T-helper 17 cell (primary cell): ENCODE results near the gene OR11A1. TPM values are rescaled to one million over a fixed set of nuclear protein-coding genes. Genes with fewer than 3 reads are reported as not detected.

ENCODE experiments used
- ATAC-seq: fragments of 150-1000 bp; cut with Tn5 transposase; 2 replicates; pipeline ENCODE4 v1.10.0; 2021; ENCODE audit warnings: mild to moderate bottlenecking, moderate library complexity
- DNase-seq, 3 donors: peaks; one replicate each; pipeline versions ENCODE4 v3.0.0 to v3.0.0-alpha.2; 2020 to 2021
- H3K9me3 ChIP-seq: one replicate; pipeline ENCODE4 v1.7.0; 2013; ENCODE audit warnings: low read length, mild to moderate bottlenecking; ENCODE audit not compliant: control insufficient read depth, poor library complexity, severe bottlenecking
- H3K27ac Mint-ChIP-seq: one replicate; pipeline ENCODE4 v1.8.0; 2022; ENCODE audit warnings: mild to moderate bottlenecking, moderate library complexity, mixed read lengths
- H3K27me3 Mint-ChIP-seq: one replicate; pipeline ENCODE4 v1.8.0; 2022; ENCODE audit warnings: mixed read lengths
- H3K36me3 Mint-ChIP-seq: one replicate; pipeline ENCODE4 v1.8.0; 2022; ENCODE audit warnings: low read depth, mixed read lengths
- H3K4me1 Mint-ChIP-seq: one replicate; pipeline ENCODE4 v1.8.0; 2022; ENCODE audit warnings: mild to moderate bottlenecking, mixed read lengths
- H3K4me3 Mint-ChIP-seq: one replicate; pipeline ENCODE4 v1.8.0; 2022; ENCODE audit warnings: mild to moderate bottlenecking, moderate library complexity, mixed read lengths
- total RNA-seq, 4 donors: library from RNA in 2 of 4; stranded (reverse) in 2 of 4; gene quantifications; one replicate each; pipeline ENCODE4 v1.2.3 and lab custom pipeline; 2022 to 2026

The OR11A1 gene
- total RNA-seq (not detected), total RNA-seq (lab: John Stamatoyannopoulos, UW) (0 reads per million in 2 donors)

DNA sequence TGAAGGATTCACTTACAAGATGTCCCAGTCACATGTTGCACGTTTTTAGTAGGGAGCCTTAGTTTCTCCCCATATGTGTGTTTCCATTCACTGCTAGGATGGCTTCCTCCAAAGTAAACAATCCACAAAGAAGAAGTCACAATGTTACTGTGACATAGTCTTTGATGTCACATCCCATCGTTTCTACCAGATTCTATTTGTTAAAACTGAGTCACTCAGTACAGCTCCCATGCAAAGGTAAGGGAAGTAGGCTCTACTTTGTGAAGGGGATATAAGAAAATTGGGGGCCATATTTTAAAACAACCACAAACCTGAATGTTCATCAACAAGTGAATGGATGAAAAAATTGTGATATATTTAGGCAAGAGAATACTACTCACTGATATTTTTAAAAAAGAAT lies at the start of gene OR11A1, which contains the start of gene OR2H1:
OR11A1 (minus strand) TSS at position 101 of the 400 bp plus-strand sequence. CDS start 29,430 bp downstream, outside the sequence.
OR2H1 (plus strand) TSS at position 185 of the 400 bp plus-strand sequence. CDS start 4,615 bp downstream, outside the sequence.
- no peaks in the 10 kb centered on the region for H3K4me1 Mint-ChIP-seq
- ATAC-seq = no peak

GRCh38 chr6:29506446-29507067 lies 49.7 kb upstream of the OR11A1 start:
- peaks cover 3% of the 10 kb centered on the region for H3K36me3 Mint-ChIP-seq
- H3K4me1 Mint-ChIP-seq = no peaks in the 10 kb centered on the region
- H3K27ac Mint-ChIP-seq = no peak overlapping the region
- H3K4me3 Mint-ChIP-seq = no peak overlapping the region
- peaks cover 46% of the 10 kb centered on the region for H3K27me3 Mint-ChIP-seq
- no peaks in the 10 kb centered on the region for H3K9me3 ChIP-seq
- DNase-seq = no peak
- ATAC-seq = no peak

More for the DNA sequence above, at the start of gene OR11A1, which contains the start of gene OR2H1:
- H3K27ac Mint-ChIP-seq = no peak within 1 kb of the TSS
- no peak within 1 kb of the TSS for H3K4me3 Mint-ChIP-seq
- no peaks in the 10 kb centered on the region for H3K36me3 Mint-ChIP-seq
- DNase-seq = no peak
- peaks cover 32% of the 10 kb centered on the region for H3K27me3 Mint-ChIP-seq
- no peaks in the 10 kb centered on the region for H3K9me3 ChIP-seq

GRCh38 chr6:29505808-29506207 lies 48.9 kb upstream of the OR11A1 start:
- H3K4me1 Mint-ChIP-seq = no peaks in the 10 kb centered on the region
- peaks cover 2% of the 10 kb centered on the region for H3K36me3 Mint-ChIP-seq
- H3K27ac Mint-ChIP-seq = no peak overlapping the region
- no peaks in the 10 kb centered on the region for H3K9me3 ChIP-seq
- ATAC-seq (no peak), DNase-seq (no peak)
- H3K4me3 Mint-ChIP-seq = no peak overlapping the region
- H3K27me3 Mint-ChIP-seq = peaks cover 41% of the 10 kb centered on the region

GRCh38 chr6:29504961-29505360 lies 48.1 kb upstream of the OR11A1 start:
- ATAC-seq (no peak), DNase-seq (no peak)
- Mint-ChIP-seq H3K27ac (no peak overlapping the region), H3K36me3 (no peaks in the 10 kb centered on the region), H3K4me3 (no peak overlapping the region), H3K4me1 (no peaks in the 10 kb centered on the region), H3K27me3 (peaks cover 39% of the 10 kb centered on the region)
- no peaks in the 10 kb centered on the region for H3K9me3 ChIP-seq

GRCh38 chr6:29502597-29502996 lies 45.7 kb upstream of the OR11A1 start:
- Mint-ChIP-seq H3K4me1 (no peaks in the 10 kb centered on the region), H3K27me3 (peaks cover 45% of the 10 kb centered on the region), H3K4me3 (no peak overlapping the region), H3K27ac (no peak overlapping the region), H3K36me3 (no peaks in the 10 kb centered on the region)
- H3K9me3 ChIP-seq = no peaks in the 10 kb centered on the region
- ATAC-seq = no peak
- DNase-seq = no peak

- H3K4me1 Mint-ChIP-seq = no peaks in the 10 kb centered on the region
- no peaks in the 10 kb centered on the region for H3K36me3 Mint-ChIP-seq
- no peaks in the 10 kb centered on the region for H3K9me3 ChIP-seq
- H3K27ac Mint-ChIP-seq = no peak overlapping the region
- no peak for ATAC-seq
- no peak overlapping the region for H3K4me3 Mint-ChIP-seq
- H3K27me3 Mint-ChIP-seq = peaks cover 48% of the 10 kb centered on the region
- DNase-seq = no peak
Measured at GRCh38 chr6:29502181-29502580, 45.3 kb upstream of the OR11A1 start.

GRCh38 chr6:29501106-29501505 lies 44.2 kb upstream of the OR11A1 start:
- no peaks in the 10 kb centered on the region for H3K4me1 Mint-ChIP-seq
- peaks cover 59% of the 10 kb centered on the region for H3K27me3 Mint-ChIP-seq
- no peaks in the 10 kb centered on the region for H3K9me3 ChIP-seq
- ATAC-seq = no peak
- no peak overlapping the region for H3K27ac Mint-ChIP-seq
- DNase-seq = no peak
- H3K36me3 Mint-ChIP-seq = no peaks in the 10 kb centered on the region
- H3K4me3 Mint-ChIP-seq = no peak overlapping the region

GRCh38 chr6:29500594-29500993 lies 43.7 kb upstream of the OR11A1 start:
- no peak for DNase-seq
- no peaks in the 10 kb centered on the region for H3K9me3 ChIP-seq
- ATAC-seq = no peak
- peaks cover 59% of the 10 kb centered on the region for H3K27me3 Mint-ChIP-seq
- H3K36me3 Mint-ChIP-seq = no peaks in the 10 kb centered on the region
- H3K27ac Mint-ChIP-seq = no peak overlapping the region
- H3K4me3 Mint-ChIP-seq = no peak overlapping the region
- H3K4me1 Mint-ChIP-seq = no peaks in the 10 kb centered on the region

- H3K9me3 ChIP-seq = no peaks in the 10 kb centered on the region
- Mint-ChIP-seq H3K36me3 (no peaks in the 10 kb centered on the region), H3K4me1 (no peaks in the 10 kb centered on the region), H3K4me3 (no peak overlapping the region), H3K27me3 (peaks cover 59% of the 10 kb centered on the region), H3K27ac (no peak overlapping the region)
- DNase-seq (no peak), ATAC-seq (no peak)
Measured at GRCh38 chr6:29499704-29500103, 42.8 kb upstream of the OR11A1 start.

DNA sequence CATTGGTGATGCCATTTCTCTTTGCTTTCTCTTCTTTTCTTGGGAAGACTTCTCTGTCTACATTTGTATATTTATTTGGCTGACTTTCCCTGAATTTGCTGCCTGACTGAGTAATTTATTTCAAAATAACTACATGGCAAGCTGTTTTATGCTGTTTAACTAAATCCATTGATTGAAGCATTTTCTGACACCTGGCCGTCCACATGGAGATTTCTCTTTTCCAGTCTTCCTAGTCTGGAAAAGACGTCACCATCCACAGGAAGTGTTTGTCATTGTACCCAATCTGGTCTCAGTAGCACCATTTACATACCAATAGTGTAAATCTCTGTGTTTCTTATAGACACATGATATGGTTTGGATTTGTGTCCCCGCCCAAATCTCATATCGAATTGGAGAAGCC lies 40.1 kb upstream of the OR11A1 start:
- no peak overlapping the region for H3K4me3 Mint-ChIP-seq

DNA sequence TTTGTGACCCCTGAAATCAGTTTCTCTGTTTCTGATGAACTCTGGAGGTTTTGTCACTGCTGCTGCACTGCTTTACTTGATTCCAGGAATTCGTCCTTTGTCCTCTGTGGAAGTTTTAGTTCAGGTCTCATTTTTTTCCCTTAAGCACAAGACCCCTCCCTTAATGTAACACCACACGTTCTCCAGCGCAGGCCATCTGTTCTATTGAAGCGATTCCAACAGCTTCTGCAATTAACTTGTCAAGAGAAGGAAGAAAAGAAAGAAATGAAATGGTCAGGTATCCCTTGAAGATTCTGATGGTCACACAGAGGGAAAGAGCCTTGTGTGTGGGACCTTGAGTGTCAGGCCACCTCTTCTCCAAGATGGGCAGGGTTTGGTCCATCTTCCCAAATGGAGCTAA lies 38.7 kb upstream of the OR11A1 start:
- ATAC-seq (no peak), DNase-seq (no peak)
- peaks cover 5% of the 10 kb centered on the region for H3K4me1 Mint-ChIP-seq
- H3K4me3 Mint-ChIP-seq = no peak overlapping the region
- H3K9me3 ChIP-seq = no peaks in the 10 kb centered on the region
- no peak overlapping the region for H3K27ac Mint-ChIP-seq
- peaks cover 53% of the 10 kb centered on the region for H3K27me3 Mint-ChIP-seq
- H3K36me3 Mint-ChIP-seq = no peaks in the 10 kb centered on the region

More for the DNA sequence above, 40.1 kb upstream of the OR11A1 start:
- Mint-ChIP-seq H3K27me3 (peaks cover 51% of the 10 kb centered on the region), H3K4me1 (peaks cover 5% of the 10 kb centered on the region), H3K36me3 (no peaks in the 10 kb centered on the region), H3K27ac (no peak overlapping the region)
- no peaks in the 10 kb centered on the region for H3K9me3 ChIP-seq
- DNase-seq (no peak), ATAC-seq (no peak)

GRCh38 chr6:29494131-29494530 lies 37.3 kb upstream of the OR11A1 start:
- Mint-ChIP-seq H3K27ac (no peak overlapping the region), H3K27me3 (peaks cover 49% of the 10 kb centered on the region), H3K4me1 (peaks cover 8% of the 10 kb centered on the region), H3K36me3 (no peaks in the 10 kb centered on the region), H3K4me3 (no peak overlapping the region)
- ATAC-seq (no peak), DNase-seq (no peak)
- H3K9me3 ChIP-seq = no peaks in the 10 kb centered on the region

- no peaks in the 10 kb centered on the region for H3K9me3 ChIP-seq
- ATAC-seq (no peak), DNase-seq (no peak)
- H3K27ac Mint-ChIP-seq = no peak overlapping the region
- no peaks in the 10 kb centered on the region for H3K36me3 Mint-ChIP-seq
- H3K4me1 Mint-ChIP-seq = peaks cover 8% of the 10 kb centered on the region
- peaks cover 42% of the 10 kb centered on the region for H3K27me3 Mint-ChIP-seq
- H3K4me3 Mint-ChIP-seq = no peak overlapping the region
Measured at GRCh38 chr6:29493261-29493660, 36.4 kb upstream of the OR11A1 start.

DNA sequence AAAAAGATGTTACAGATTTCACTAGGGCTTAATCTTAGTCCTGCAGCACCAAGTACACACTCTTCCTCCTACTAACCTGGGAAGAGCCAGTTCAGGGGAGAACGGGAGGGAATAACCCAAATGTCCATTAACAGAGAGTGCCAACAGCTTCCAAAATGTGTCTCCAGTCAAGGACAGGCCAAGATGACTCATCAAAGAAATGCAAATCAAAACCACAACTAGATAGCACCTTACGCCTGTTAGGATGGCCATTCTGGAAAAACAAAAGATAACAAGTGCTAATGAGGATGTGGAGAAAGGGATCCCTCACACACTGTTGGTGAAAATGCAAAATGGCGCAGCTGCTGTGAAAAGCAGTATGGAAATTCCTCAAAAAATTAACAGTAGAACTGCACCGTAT lies 34.7 kb upstream of the OR11A1 start:
- Mint-ChIP-seq H3K4me3 (no peak overlapping the region), H3K36me3 (no peaks in the 10 kb centered on the region), H3K27me3 (peaks cover 43% of the 10 kb centered on the region), H3K4me1 (peaks cover 10% of the 10 kb centered on the region), H3K27ac (no peak overlapping the region)
- H3K9me3 ChIP-seq = no peaks in the 10 kb centered on the region
- DNase-seq (no peak), ATAC-seq (no peak)
